ENCODE data around the gene TRIO.

- TF ChIP-seq ZNF274 (IDR thresholded peaks at IDR 0.05; ENCODE audit: low read depth, low read length) (no peak), YY1 (IDR thresholded peaks at IDR 0.05; ENCODE audit: insufficient read depth, insufficient read length) (no peak), SUZ12 (IDR thresholded peaks at IDR 0.05; ENCODE audit: extremely low read depth, insufficient read depth, insufficient read length) (no peak)
Measured at GRCh38 chr5:14239951-14240350, 96.8 kb downstream of the TRIO start.
